RPMI7951 (cell line): ENCODE results near the gene HYKK. TPM values are rescaled to one million over a fixed set of nuclear protein-coding genes. Genes with fewer than 3 reads are reported as not detected.
"Not testable (repeated sequence)": the region's sequence is repeated elsewhere in the genome, so short reads cannot be mapped to it uniquely, and the experiment has no call there.

Experiments used
- DNase-seq: peaks from one replicate; pipeline ENCODE4 v3.0.0-alpha.2; 2012; ENCODE audit warnings: low read depth
- total RNA-seq: library from RNA; depleted of rRNA; stranded (reverse); fragments of >200 nt; shearing (Covaris generic); gene quantifications from 2 replicates; pipeline ENCODE4 v1.2.3, GENCODE V29; 2014; rRNA removed

HYKK gene
- total RNA-seq, result 4.5 and 6.8 TPM in 2 replicates

- DNase-seq, result peak; percentile 98
These were observed at the start of gene HYKK for GRCh38 chr15:78506971-78507830. Gene HYKK, plus strand, starts transcription at chr15:78507577. Its CDS starts 5,512 bp downstream, at chr15:78513089.

GRCh38 chr15:78460737-78461136, 46.6 kb upstream of the HYKK start:
- no peak for DNase-seq

DNA sequence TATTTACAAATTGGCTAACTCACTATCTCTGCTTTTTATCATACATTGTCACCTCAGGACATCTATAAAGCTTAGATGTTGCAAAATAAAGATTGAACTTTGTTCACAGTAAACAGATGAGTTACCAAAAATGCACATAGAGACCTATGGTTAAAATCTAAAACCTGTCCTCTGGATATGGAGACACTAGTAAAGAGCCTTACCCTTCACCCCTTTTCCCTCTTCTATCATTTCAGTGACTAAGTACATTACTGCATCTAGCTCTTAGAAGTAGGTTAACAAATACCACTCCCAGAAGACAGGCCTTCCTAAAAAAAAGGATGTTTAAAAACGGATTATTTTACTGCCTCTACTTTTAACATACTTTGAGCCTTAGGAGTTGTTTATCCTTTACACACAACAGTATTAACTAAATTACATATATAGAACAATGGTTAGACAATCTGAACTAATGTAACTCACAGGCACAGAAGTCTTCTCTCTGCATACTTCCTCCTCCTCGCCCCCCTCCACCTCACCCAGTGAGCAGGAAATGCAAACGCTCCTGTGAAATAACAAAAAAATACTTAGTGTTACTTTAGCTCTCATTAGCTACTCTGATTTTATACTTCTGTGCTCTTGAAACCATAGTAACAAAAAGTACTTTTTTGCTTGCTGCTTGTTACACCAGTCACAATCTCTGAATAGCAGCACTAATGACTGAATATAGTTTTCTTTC, 46.0 kb upstream of the HYKK start:
- no peak for DNase-seq

- DNase-seq, result no peak
These were observed 38.3 kb upstream of the HYKK start for GRCh38 chr15:78469031-78469430.

- DNase-seq, result no peak
These were observed 30.1 kb upstream of the HYKK start for GRCh38 chr15:78477295-78477694.

DNA sequence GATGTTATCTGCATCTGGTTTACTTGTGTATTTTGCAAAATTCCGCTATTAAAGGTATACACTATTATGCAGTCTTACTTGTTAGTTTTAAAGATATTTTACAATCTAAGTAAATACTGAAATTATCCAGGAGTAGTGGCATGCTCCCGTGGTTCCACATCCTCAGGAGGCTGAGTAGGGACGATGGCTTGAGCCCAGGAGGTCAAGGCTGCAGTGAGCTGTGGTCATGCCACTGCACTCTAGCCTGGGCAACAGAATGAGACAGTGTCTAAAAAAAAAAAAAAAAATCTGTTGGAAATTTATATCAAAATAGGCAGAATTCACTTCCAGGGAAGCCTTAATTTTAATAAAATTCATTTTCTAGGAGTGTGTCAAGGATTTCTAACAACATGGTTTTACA, 27.7 kb upstream of the HYKK start:
- no peak for DNase-seq

- no peak for DNase-seq
These were observed 25.5 kb upstream of the HYKK start for GRCh38 chr15:78481917-78482316.

GRCh38 chr15:78492872-78493271, 14.5 kb upstream of the HYKK start:
- DNase-seq, result peak; percentile 8

DNA sequence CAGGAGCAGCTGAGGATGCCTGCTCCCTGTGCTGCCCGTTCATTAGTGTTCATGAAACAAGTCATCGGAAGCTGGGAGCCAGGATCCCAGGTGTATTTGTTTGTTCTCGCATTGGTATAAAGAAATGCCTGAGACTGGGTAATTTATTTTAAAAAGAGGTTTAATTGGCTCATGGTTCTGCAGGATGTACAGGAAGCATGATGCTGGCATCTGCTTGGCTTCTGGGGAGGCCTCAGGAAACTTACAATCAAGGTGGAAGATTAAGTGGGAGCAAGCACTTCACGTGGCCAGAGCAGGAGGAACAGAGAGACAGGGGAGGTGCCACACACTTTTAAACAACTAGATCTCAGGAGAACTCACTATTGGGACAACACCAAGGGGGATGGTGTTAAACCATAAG, 5.5 kb upstream of the HYKK start:
- DNase-seq, result no peak

- no peak for DNase-seq
These were observed 4.7 kb upstream of the HYKK start for GRCh38 chr15:78502641-78503040.

- no peak for DNase-seq
These were observed 419 bp downstream of the HYKK start for GRCh38 chr15:78507831-78508160.

DNA sequence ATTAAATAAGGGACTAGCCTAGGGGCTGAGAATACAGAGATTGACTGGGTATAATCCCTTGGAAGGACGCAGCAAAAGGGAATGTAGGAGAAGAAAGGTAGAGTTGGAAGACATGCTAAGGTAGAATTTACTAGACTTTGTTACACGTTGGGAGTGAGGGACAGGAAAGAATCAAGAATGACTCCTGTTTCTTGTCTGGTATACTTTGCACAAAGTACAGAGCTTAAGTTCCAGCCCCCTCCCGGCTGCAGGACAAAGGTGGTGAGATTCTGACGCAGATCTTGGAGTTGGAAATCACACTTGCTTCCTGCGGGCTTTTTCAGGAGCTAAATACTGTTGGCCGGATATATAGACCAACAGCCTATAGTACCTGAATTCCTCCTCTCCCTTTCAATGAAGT, 895 bp downstream of the HYKK start:
- DNase-seq, result no peak

DNA sequence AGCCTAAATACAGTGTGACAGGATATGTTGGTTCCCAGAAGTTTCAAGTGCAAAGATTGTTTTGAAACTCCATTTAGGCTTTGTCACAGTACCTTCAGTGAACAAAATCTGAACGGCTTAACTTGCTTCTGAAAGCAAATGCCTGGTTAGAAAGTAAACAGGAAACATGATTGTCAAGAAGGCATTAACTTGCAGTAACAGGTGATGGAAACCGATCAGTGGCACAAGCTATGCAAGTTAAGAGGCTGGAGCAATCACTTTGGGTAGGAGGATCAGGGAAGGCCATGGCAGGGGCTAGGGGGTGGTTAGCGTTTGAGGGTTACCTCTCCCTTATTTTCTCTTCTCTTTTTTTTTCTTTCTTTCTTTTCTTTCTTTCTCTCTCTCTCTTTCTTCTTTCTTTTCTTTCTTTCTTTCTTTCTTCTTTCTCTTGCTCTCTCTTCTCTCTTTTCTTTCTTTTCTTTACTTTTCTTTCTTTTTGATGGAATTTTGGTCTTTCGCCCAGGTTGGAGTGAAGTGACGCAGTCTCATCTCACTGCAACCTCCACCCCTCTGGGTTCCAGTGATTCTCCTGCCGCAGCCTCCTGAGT, 2.4 kb downstream of the HYKK start:
- no peak for DNase-seq

GRCh38 chr15:78520035-78520434, 12.7 kb downstream of the HYKK start:
- DNase-seq, result not testable (repeated sequence)

- no peak for DNase-seq
These were observed 16.9 kb downstream of the HYKK start for GRCh38 chr15:78524230-78524629.

- DNase-seq, result no peak
These were observed 19.9 kb downstream of the HYKK start for GRCh38 chr15:78527325-78527724.

GRCh38 chr15:78533331-78533730, 26.0 kb downstream of the HYKK start:
- no peak for DNase-seq

- DNase-seq, result peak; percentile 34
These were observed 28.8 kb downstream of the HYKK start for GRCh38 chr15:78536134-78536533.

DNA sequence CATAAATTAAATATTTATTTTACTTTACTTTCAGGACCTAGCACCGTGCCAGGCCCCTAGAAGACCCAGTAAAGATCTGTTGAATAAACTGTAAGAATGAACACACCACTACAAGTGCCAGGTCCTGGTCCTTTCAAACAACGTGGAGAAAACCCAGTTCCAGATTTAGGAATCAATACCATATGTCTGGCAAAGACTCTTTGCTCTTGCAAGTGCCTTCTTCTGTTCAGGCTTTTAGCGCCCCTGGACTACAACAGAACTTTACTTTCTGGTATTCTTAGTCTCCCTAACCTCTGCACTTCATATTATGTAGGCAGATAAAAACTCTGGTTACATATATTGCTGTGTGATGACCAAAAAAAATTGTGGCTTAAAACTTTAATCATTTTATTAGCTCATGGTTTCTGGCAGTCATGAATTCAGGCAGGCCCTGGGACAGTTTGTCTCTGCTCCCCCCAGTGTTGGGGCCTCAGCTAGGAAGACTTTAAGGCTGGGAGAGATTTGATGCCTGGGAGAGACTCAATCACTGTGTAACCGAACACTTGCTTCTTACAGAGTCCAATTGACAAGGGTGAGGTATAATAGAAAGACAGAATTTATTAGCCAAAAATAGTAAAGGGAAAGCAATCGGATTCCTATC, 30.0 kb downstream of the HYKK start:
- DNase-seq, result no peak

DNA sequence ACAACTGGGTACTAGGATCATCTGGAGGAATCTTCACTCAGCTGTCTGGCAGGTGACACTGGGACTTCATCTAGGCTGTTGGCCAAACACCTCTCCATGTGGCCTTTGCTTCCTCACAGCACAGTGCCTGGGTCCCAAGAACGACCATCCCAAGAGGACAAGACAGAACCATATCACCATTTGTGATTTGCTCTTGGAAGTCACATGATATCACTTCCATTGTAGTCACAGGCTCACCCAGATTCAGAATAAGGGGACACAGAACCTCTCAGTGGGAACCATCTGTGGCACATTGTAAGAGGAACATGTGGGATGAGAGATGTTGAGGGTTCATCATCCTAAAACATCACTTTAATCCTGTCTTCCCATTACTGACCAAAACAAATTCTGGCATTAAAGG, 31.0 kb downstream of the HYKK start:
- no peak for DNase-seq

GRCh38 chr15:78539464-78540140, 32.2 kb downstream of the HYKK start:
- DNase-seq, result not testable (repeated sequence)
